Caco-2 (cell line): ENCODE results near the gene SGMS1. TPM values are rescaled to one million over a fixed set of nuclear protein-coding genes. Genes with fewer than 3 reads are reported as not detected.

ENCODE experiments used
- BruUV-seq: library from RNA; stranded (reverse); fragments of 400-500 nt; replicated peaks from 2 replicates; lab custom pipeline; 2021; lab: Mats Ljungman, UMichigan
- CTCF ChIA-PET: fragments of 300-600 bp; sonication (Branson Sonifier 250); formaldehyde crosslinking; loops from one replicate; lab custom pipeline; 2022; ENCODE audit warnings: antibody characterized with exemption; lab: Charles Lee
- POLR2A ChIA-PET: fragments of 300-600 bp; sonication (Branson Sonifier 250); formaldehyde crosslinking; loops from one replicate; lab custom pipeline; 2022; ENCODE audit warnings: antibody characterized with exemption; lab: Charles Lee
- DNase-seq, 2 experiments: peaks; one replicate each; pipeline versions ENCODE4 v3.0.0 to v3.0.0-alpha.2; 2020 to 2022
- H3K27me3 ChIP-seq: replicated peaks from 2 replicates; pipeline ENCODE4 v1.6.0; 2011; ENCODE audit warnings: low read length; ENCODE audit not compliant: control insufficient read depth, insufficient read depth
- H3K36me3 ChIP-seq: 2 replicates; pipeline ENCODE4 v1.5.1; 2011; ENCODE audit warnings: low read length; ENCODE audit not compliant: control insufficient read depth, insufficient read depth
- H3K4me1 ChIP-seq: fragments of 250-450 bp; sonication (Bioruptor Pico); 2 replicates; pipeline ENCODE4 v1.5.1; 2020; ENCODE audit warnings: mild to moderate bottlenecking
- H3K4me3 ChIP-seq: 2 replicates; pipeline ENCODE4 v1.5.1; 2011; ENCODE audit warnings: low read depth, mild to moderate bottlenecking, control low read depth, low read length
- H3K9me3 ChIP-seq: fragments of 250-450 bp; sonication (Bioruptor Pico); 2 replicates; pipeline ENCODE4 v1.5.1; 2020; ENCODE audit warnings: mild to moderate bottlenecking, moderate library complexity
- H3K27ac Mint-ChIP-seq: one replicate; pipeline ENCODE4 v1.8.0; 2022; ENCODE audit warnings: mixed read lengths; ENCODE audit not compliant: unreplicated experiment
- H3K27me3 Mint-ChIP-seq: one replicate; pipeline ENCODE4 v1.8.0; 2022; ENCODE audit warnings: mixed read lengths; ENCODE audit not compliant: insufficient read depth, unreplicated experiment
- H3K36me3 Mint-ChIP-seq: one replicate; pipeline ENCODE4 v1.8.0; 2022; ENCODE audit warnings: mild to moderate bottlenecking, mixed read lengths; ENCODE audit not compliant: insufficient read depth, unreplicated experiment
- H3K4me1 Mint-ChIP-seq: one replicate; pipeline ENCODE4 v1.8.0; 2022; ENCODE audit warnings: low read depth, mixed read lengths; ENCODE audit not compliant: unreplicated experiment
- H3K4me3 Mint-ChIP-seq: one replicate; pipeline ENCODE4 v1.8.0; 2022; ENCODE audit warnings: mild to moderate bottlenecking, moderate library complexity, mixed read lengths; ENCODE audit not compliant: unreplicated experiment
- H3K9me3 Mint-ChIP-seq: one replicate; pipeline ENCODE4 v1.8.0; 2022; ENCODE audit warnings: mixed read lengths; ENCODE audit not compliant: unreplicated experiment
- CTCF ChIP-seq, 2 experiments: fragments of 200-600 bp in 1 of 2; IDR thresholded peaks; 1 replicate in 1 of 2; 2 replicates in 1 of 2; pipeline versions ENCODE4 v1.5.1 to v1.8.0; 2011 to 2022; ENCODE audit warnings: antibody characterized with exemption in 1 of 2, control low read depth in 1 of 2, inconsistent platforms in 1 of 2, low read depth in 1 of 2, low read length in 1 of 2, mild to moderate bottlenecking in 1 of 2, moderate library complexity in 1 of 2; ENCODE audit not compliant: insufficient read depth in 1 of 2, severe bottlenecking in 1 of 2, unreplicated experiment in 1 of 2
- intact Hi-C: fragments of 100-400 bp; cut with micrococcal nuclease; formaldehyde crosslinking; loops from one replicate; pipeline ENCODE4 v1.10.0; 2022; ENCODE audit not compliant: unreplicated experiment
- total RNA-seq: library from RNA; stranded (reverse); gene quantifications from 2 replicates; pipeline ENCODE4 v1.2.3, GENCODE V29; 2022

The SGMS1 gene
- total RNA-seq, 1 experiment from 2014 or later, result 30.5 TPM

GRCh38 chr10:50523357-50523756 lies 100.4 kb downstream of the SGMS1 start:
- POLR2A ChIA-PET, result no interaction called here
- Histone ChIP-seq H3K27me3 (no peaks in the 10 kb centered on the region), H3K9me3 (no peaks in the 10 kb centered on the region), H3K4me3 (no peak overlapping the region), H3K36me3 (no peaks in the 10 kb centered on the region), H3K4me1 (no peaks in the 10 kb centered on the region)
- Mint-ChIP-seq H3K36me3 (no peaks in the 10 kb centered on the region), H3K9me3 (no peaks in the 10 kb centered on the region), H3K4me1 (no peaks in the 10 kb centered on the region), H3K27me3 (no peaks in the 10 kb centered on the region), H3K27ac (no peak overlapping the region), H3K4me3 (no peak overlapping the region)
- BruUV-seq, result no TSS peak
- CTCF ChIA-PET, result no interaction called here
- intact Hi-C loops, result no loop called here
- DNase-seq, result no peak
- no peak for TF ChIP-seq CTCF (IDR thresholded peaks at IDR 0.05; ENCODE audit: insufficient read depth in 1 of 2, low read depth in 1 of 2, low read length in 1 of 2, severe bottlenecking in 1 of 2, unreplicated experiment in 1 of 2)

DNA sequence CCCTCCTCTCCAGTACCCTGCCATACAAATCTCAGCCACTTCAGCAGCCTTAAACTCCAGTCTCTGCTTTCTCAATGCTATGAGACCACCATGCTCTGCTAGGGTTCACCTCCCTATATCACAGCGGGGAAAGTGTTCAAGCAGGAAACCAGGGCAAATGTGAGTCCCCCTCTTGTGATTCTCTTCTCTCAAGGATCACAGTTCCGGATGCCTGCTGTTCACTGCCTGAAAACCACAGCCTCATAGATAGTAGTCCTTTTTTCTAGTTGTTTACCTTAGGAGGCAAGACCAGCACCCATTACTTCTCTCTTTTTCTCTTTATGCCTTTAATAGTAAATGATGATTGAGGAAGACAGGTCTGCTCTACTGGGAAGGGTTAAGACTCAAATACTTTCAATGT lies 100.8 kb downstream of the SGMS1 start:
- no peaks in the 10 kb centered on the region for H3K27me3 ChIP-seq
- Mint-ChIP-seq H3K27me3 (no peaks in the 10 kb centered on the region), H3K4me1 (no peaks in the 10 kb centered on the region), H3K36me3 (no peaks in the 10 kb centered on the region), H3K27ac (no peak overlapping the region), H3K4me3 (no peak overlapping the region), H3K9me3 (no peaks in the 10 kb centered on the region)
- no peaks in the 10 kb centered on the region for H3K9me3 ChIP-seq
- POLR2A ChIA-PET, result no interaction called here
- no peak for DNase-seq
- no peak for TF ChIP-seq CTCF (IDR thresholded peaks at IDR 0.05; ENCODE audit: insufficient read depth in 1 of 2, low read depth in 1 of 2, low read length in 1 of 2, severe bottlenecking in 1 of 2, unreplicated experiment in 1 of 2)
- H3K4me3 ChIP-seq, result no peak overlapping the region
- CTCF ChIA-PET, result no interaction called here
- intact Hi-C loops, result no loop called here
- no TSS peak for BruUV-seq
- H3K36me3 ChIP-seq, result no peaks in the 10 kb centered on the region
- no peaks in the 10 kb centered on the region for H3K4me1 ChIP-seq

DNA sequence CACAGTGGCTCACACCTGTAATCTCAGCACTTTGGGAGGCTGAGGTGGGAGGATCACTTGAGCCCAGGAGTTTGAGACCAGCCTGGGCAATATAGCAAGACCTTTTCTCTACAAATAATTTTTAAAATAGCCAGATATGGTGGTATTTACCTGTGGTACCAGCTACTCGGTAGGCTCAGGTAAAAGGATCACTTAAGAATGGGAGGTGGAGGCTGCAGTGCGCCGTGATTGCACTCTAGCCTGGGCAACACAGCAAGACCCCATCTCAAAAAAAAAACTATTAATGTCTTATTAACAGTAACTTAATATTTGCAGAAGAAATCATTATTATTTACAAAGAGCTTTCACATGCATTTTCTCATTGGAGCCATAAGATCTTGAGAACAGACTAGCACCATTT lies 103.6 kb downstream of the SGMS1 start:
- no peaks in the 10 kb centered on the region for H3K9me3 ChIP-seq
- ChIA-PET POLR2A (interaction anchor here (0.7 kb wide), 1 partner anchor 291 kb away, joined by 4 read pairs; no protein-coding TSS in a partner anchor), CTCF (no interaction called here)
- H3K36me3 Mint-ChIP-seq, result no peaks in the 10 kb centered on the region
- intact Hi-C loops, result no loop called here
- no peaks in the 10 kb centered on the region for H3K9me3 Mint-ChIP-seq
- no peaks in the 10 kb centered on the region for H3K4me1 ChIP-seq
- H3K4me3 Mint-ChIP-seq, result no peak overlapping the region
- no peaks in the 10 kb centered on the region for H3K27me3 Mint-ChIP-seq
- no TSS peak for BruUV-seq
- H3K4me1 Mint-ChIP-seq, result no peaks in the 10 kb centered on the region
- DNase-seq, result no peak
- H3K36me3 ChIP-seq, result no peaks in the 10 kb centered on the region
- no peak overlapping the region for H3K27ac Mint-ChIP-seq
- no peak for TF ChIP-seq CTCF (IDR thresholded peaks at IDR 0.05; ENCODE audit: insufficient read depth in 1 of 2, low read depth in 1 of 2, low read length in 1 of 2, severe bottlenecking in 1 of 2, unreplicated experiment in 1 of 2)
- H3K4me3 ChIP-seq, result no peak overlapping the region
- H3K27me3 ChIP-seq, result no peaks in the 10 kb centered on the region
